Stimulated activated CD4-positive, alpha-beta T cell treated with anti-CD3 and anti-CD28 coated beads, Interleukin-12 subunit alpha, Interleukin-12 subunit beta, amount 100 ng/mL, for 24 hours (primary cell): Measurements from ENCODE around the gene NDUFAB1.
A peak's percentile ranks its signal among the peaks of the same experiment; 100 is the strongest.
"Not testable (repeated sequence)": the region's sequence is repeated elsewhere in the genome, so short reads cannot be mapped to it uniquely, and the experiment has no call there.

Experiments used
- DNase-seq, 2 experiments: peaks; one replicate each; pipeline ENCODE4 v3.0.0-alpha.2; 2020; ENCODE audit warnings: low read depth in 2 of 2

NDUFAB1 gene

GRCh38 chr16:23556881-23557778, 39.0 kb downstream of the NDUFAB1 start, which contains the start of the genes EARS2 and UBFD1:
Gene EARS2 (minus strand): TSS chr16:23557350. CDS start chr16:23557343, 7 bp downstream.
Gene UBFD1 (plus strand): TSS chr16:23557727. CDS start chr16:23557743, 16 bp downstream.
- peak; percentile 97 for DNase-seq

- no peak for DNase-seq
These were observed 41.6 kb downstream of the NDUFAB1 start for GRCh38 chr16:23554536-23554935.

GRCh38 chr16:23552161-23552560, 44.0 kb downstream of the NDUFAB1 start:
- no peak for DNase-seq

- no peak for DNase-seq
These were observed 46.2 kb downstream of the NDUFAB1 start for GRCh38 chr16:23549938-23550337.

- DNase-seq: no peak
These were observed 51.7 kb downstream of the NDUFAB1 start for GRCh38 chr16:23544436-23544835.

GRCh38 chr16:23540817-23541178, 55.3 kb downstream of the NDUFAB1 start:
- not testable (repeated sequence) for DNase-seq

- no peak for DNase-seq
These were observed 55.9 kb downstream of the NDUFAB1 start for GRCh38 chr16:23539984-23540816.

GRCh38 chr16:23538919-23539278, 57.2 kb downstream of the NDUFAB1 start:
- DNase-seq: no peak

- DNase-seq: no peak
These were observed 58.7 kb downstream of the NDUFAB1 start for GRCh38 chr16:23537390-23537789.

- DNase-seq: no peak
These were observed 60.2 kb downstream of the NDUFAB1 start for GRCh38 chr16:23535901-23536300.

- DNase-seq: no peak
These were observed 61.0 kb downstream of the NDUFAB1 start for GRCh38 chr16:23534868-23535860.

GRCh38 chr16:23532448-23532847, 63.7 kb downstream of the NDUFAB1 start:
- DNase-seq: no peak
